K562 (cell line): ENCODE measurements around the gene MSGN1.
A peak's percentile ranks its signal among the peaks of the same experiment; 100 is the strongest.

ENCODE experiments used
- MAX ChIP-seq: sonication (generic); formaldehyde crosslinking; IDR thresholded peaks from 2 replicates; pipeline ENCODE4 v1.9.0; 2022; ENCODE audit warnings: mild to moderate bottlenecking, missing genetic modification reagents
- SETDB1 ChIP-seq: IDR thresholded peaks from one replicate; pipeline ENCODE4 v1.6.1; 2012; ENCODE audit warnings: low read length, control low read depth, inconsistent platforms
- SIX5 ChIP-seq, 2 experiments: IDR thresholded peaks; 2 replicates each; pipeline ENCODE4 v1.6.1; 2011; ENCODE audit warnings: low read length in 2 of 2, borderline replicate concordance in 1 of 2, low read depth in 1 of 2, mild to moderate bottlenecking in 1 of 2, moderate library complexity in 1 of 2; ENCODE audit not compliant: insufficient read depth in 1 of 2
- SMC3 ChIP-seq: conservative IDR thresholded peaks from 2 replicates; pipeline ENCODE4 v1.6.1; 2011; ENCODE audit warnings: low read depth, low read length, improper control_type of control experiment; ENCODE audit not compliant: insufficient read depth
- SP1 ChIP-seq: sonication (generic); formaldehyde crosslinking; IDR thresholded peaks from 2 replicates; pipeline ENCODE4 v1.8.1; 2022; ENCODE audit warnings: mild to moderate bottlenecking, missing genetic modification reagents
- TAF1 ChIP-seq: IDR thresholded peaks from 2 replicates; pipeline ENCODE4 v1.6.1; 2011; ENCODE audit warnings: mild to moderate bottlenecking, low read length, moderate library complexity; ENCODE audit not compliant: insufficient read depth, control insufficient read depth, severe bottlenecking; ENCODE audit errors: extremely low read depth
- TSC22D4 ChIP-seq: fragments of 450-650 bp; IDR thresholded peaks from 2 replicates; pipeline ENCODE4 v1.6.1; 2016; ENCODE audit warnings: missing genetic modification characterization, missing biosample characterization, control low read depth
- ZFP1 ChIP-seq: fragments of 450-650 bp; formaldehyde crosslinking; IDR thresholded peaks from 2 replicates; pipeline ENCODE4 v1.4.0; 2020; ENCODE audit warnings: mild to moderate bottlenecking, mixed read lengths
- TF ChIP-seq, protein P1 (sequence below), 3 experiments: IDR thresholded peaks in 2 of 3; conservative IDR thresholded peaks in 1 of 3; 2 replicates each; pipeline ENCODE4 v1.5.1; 2011 to 2012; ENCODE audit warnings: low read length in 3 of 3, mild to moderate bottlenecking in 3 of 3, control low read depth in 2 of 3, improper control_type of control experiment in 1 of 3, inconsistent platforms in 1 of 3, low read depth in 1 of 3, mixed read lengths in 1 of 3, moderate library complexity in 1 of 3; ENCODE audit not compliant: insufficient read depth in 2 of 3
- TF ChIP-seq, protein P2 (sequence below), 2 experiments: fragments of 450-650 bp; IDR thresholded peaks; 2 replicates each; pipeline ENCODE4 v1.6.1; 2016
- TF ChIP-seq, protein P3 (sequence below): sonication (generic); formaldehyde crosslinking; IDR thresholded peaks from 2 replicates; pipeline ENCODE4 v1.8.0; 2022; ENCODE audit warnings: mild to moderate bottlenecking, missing genetic modification reagents
- TF ChIP-seq, protein P4 (sequence below): sonication (generic); formaldehyde crosslinking; IDR thresholded peaks from 2 replicates; pipeline ENCODE4 v1.8.0; 2022; ENCODE audit warnings: mild to moderate bottlenecking, missing genetic modification reagents, borderline replicate concordance

GRCh38 chr2:17851731-17852585, 35.7 kb downstream of the MSGN1 start:
- TF ChIP-seq, protein P1, sequence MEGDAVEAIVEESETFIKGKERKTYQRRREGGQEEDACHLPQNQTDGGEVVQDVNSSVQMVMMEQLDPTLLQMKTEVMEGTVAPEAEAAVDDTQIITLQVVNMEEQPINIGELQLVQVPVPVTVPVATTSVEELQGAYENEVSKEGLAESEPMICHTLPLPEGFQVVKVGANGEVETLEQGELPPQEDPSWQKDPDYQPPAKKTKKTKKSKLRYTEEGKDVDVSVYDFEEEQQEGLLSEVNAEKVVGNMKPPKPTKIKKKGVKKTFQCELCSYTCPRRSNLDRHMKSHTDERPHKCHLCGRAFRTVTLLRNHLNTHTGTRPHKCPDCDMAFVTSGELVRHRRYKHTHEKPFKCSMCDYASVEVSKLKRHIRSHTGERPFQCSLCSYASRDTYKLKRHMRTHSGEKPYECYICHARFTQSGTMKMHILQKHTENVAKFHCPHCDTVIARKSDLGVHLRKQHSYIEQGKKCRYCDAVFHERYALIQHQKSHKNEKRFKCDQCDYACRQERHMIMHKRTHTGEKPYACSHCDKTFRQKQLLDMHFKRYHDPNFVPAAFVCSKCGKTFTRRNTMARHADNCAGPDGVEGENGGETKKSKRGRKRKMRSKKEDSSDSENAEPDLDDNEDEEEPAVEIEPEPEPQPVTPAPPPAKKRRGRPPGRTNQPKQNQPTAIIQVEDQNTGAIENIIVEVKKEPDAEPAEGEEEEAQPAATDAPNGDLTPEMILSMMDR (IDR thresholded peaks at IDR 0.05 in 2 of 3, conservative IDR thresholded peaks at IDR 0.05 in 1 of 3; ENCODE audit: insufficient read depth in 2 of 3, low read depth in 1 of 3, low read length in 3 of 3) = peak; percentile 72 to 86 (median 86)
- TF ChIP-seq SIX5 (IDR thresholded peaks at IDR 0.05; ENCODE audit: borderline replicate concordance in 1 of 2, insufficient read depth in 1 of 2, low read depth in 1 of 2, low read length in 2 of 2) (no peak), SMC3 (peak; percentile 81), TAF1 (no peak), ZFP1 (CRISPR knock-in tag) (no peak), TSC22D4 (tag) (no peak), SP1 (CRISPR knock-in tag) (no peak), MAX (no peak), SETDB1 (no peak)
- TF ChIP-seq, protein P2, sequence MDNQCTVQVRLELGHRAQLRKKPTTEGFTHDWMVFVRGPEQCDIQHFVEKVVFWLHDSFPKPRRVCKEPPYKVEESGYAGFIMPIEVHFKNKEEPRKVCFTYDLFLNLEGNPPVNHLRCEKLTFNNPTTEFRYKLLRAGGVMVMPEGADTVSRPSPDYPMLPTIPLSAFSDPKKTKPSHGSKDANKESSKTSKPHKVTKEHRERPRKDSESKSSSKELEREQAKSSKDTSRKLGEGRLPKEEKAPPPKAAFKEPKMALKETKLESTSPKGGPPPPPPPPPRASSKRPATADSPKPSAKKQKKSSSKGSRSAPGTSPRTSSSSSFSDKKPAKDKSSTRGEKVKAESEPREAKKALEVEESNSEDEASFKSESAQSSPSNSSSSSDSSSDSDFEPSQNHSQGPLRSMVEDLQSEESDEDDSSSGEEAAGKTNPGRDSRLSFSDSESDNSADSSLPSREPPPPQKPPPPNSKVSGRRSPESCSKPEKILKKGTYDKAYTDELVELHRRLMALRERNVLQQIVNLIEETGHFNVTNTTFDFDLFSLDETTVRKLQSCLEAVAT (IDR thresholded peaks at IDR 0.05) = no peak
- TF ChIP-seq, protein P3, sequence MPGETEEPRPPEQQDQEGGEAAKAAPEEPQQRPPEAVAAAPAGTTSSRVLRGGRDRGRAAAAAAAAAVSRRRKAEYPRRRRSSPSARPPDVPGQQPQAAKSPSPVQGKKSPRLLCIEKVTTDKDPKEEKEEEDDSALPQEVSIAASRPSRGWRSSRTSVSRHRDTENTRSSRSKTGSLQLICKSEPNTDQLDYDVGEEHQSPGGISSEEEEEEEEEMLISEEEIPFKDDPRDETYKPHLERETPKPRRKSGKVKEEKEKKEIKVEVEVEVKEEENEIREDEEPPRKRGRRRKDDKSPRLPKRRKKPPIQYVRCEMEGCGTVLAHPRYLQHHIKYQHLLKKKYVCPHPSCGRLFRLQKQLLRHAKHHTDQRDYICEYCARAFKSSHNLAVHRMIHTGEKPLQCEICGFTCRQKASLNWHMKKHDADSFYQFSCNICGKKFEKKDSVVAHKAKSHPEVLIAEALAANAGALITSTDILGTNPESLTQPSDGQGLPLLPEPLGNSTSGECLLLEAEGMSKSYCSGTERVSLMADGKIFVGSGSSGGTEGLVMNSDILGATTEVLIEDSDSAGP = no peak
- TF ChIP-seq, protein P4, sequence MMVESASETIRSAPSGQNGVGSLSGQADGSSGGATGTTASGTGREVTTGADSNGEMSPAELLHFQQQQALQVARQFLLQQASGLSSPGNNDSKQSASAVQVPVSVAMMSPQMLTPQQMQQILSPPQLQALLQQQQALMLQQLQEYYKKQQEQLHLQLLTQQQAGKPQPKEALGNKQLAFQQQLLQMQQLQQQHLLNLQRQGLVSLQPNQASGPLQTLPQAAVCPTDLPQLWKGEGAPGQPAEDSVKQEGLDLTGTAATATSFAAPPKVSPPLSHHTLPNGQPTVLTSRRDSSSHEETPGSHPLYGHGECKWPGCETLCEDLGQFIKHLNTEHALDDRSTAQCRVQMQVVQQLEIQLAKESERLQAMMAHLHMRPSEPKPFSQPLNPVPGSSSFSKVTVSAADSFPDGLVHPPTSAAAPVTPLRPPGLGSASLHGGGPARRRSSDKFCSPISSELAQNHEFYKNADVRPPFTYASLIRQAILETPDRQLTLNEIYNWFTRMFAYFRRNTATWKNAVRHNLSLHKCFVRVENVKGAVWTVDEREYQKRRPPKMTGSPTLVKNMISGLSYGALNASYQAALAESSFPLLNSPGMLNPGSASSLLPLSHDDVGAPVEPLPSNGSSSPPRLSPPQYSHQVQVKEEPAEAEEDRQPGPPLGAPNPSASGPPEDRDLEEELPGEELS = no peak
